ENCODE data around the gene ASAH2.

DNA sequence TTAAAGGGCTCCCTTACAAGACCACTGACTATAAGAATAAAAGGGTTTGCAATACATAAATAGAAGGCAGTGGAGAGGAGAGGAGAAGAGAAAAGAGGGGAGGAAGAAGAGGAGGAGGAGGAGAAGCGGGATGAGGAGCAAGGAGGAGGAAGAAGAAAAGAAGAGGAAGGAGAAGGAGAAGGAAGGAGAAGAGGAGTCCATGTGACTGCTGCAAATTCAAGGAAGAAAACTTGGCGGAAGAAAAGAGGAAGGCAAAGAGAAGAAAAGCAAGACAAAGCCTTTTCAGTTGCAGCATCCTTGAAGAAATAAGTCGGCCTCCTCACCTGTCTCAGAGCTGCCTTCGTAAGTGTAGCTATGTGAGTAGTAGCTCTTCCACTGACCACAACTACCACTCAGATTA lies 22.6 kb downstream of the ASAH2 start:
- TF ChIP-seq, protein P1, sequence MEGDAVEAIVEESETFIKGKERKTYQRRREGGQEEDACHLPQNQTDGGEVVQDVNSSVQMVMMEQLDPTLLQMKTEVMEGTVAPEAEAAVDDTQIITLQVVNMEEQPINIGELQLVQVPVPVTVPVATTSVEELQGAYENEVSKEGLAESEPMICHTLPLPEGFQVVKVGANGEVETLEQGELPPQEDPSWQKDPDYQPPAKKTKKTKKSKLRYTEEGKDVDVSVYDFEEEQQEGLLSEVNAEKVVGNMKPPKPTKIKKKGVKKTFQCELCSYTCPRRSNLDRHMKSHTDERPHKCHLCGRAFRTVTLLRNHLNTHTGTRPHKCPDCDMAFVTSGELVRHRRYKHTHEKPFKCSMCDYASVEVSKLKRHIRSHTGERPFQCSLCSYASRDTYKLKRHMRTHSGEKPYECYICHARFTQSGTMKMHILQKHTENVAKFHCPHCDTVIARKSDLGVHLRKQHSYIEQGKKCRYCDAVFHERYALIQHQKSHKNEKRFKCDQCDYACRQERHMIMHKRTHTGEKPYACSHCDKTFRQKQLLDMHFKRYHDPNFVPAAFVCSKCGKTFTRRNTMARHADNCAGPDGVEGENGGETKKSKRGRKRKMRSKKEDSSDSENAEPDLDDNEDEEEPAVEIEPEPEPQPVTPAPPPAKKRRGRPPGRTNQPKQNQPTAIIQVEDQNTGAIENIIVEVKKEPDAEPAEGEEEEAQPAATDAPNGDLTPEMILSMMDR (conservative IDR thresholded peaks at IDR 0.05; ENCODE audit: low read depth, low read length), result no peak
- TF ChIP-seq EZH2 (IDR thresholded peaks at IDR 0.05; ENCODE audit: low read length, unreplicated experiment), result no peak
- TF ChIP-seq EZH2phosphoT487 (IDR thresholded peaks at IDR 0.05; ENCODE audit: borderline replicate concordance, low read length), result no peak

Measured in PC-3 (cell line).